AG09319 (cell line): ENCODE data around the gene KNDC1.
"Not testable (repeated sequence)": the region's sequence is repeated elsewhere in the genome, so short reads cannot be mapped to it uniquely, and the experiment has no call there.

Source experiments
- DNase-seq: peaks from one replicate; pipeline ENCODE4 v3.0.0-alpha.2; 2010; ENCODE audit warnings: low read depth; ENCODE audit errors: extremely low read depth
- TF ChIP-seq, protein P1 (sequence below): IDR thresholded peaks from 2 replicates; pipeline ENCODE4 v1.5.1; 2011; ENCODE audit warnings: low read depth, mild to moderate bottlenecking, inconsistent platforms, low read length, moderate library complexity

Gene KNDC1

DNA sequence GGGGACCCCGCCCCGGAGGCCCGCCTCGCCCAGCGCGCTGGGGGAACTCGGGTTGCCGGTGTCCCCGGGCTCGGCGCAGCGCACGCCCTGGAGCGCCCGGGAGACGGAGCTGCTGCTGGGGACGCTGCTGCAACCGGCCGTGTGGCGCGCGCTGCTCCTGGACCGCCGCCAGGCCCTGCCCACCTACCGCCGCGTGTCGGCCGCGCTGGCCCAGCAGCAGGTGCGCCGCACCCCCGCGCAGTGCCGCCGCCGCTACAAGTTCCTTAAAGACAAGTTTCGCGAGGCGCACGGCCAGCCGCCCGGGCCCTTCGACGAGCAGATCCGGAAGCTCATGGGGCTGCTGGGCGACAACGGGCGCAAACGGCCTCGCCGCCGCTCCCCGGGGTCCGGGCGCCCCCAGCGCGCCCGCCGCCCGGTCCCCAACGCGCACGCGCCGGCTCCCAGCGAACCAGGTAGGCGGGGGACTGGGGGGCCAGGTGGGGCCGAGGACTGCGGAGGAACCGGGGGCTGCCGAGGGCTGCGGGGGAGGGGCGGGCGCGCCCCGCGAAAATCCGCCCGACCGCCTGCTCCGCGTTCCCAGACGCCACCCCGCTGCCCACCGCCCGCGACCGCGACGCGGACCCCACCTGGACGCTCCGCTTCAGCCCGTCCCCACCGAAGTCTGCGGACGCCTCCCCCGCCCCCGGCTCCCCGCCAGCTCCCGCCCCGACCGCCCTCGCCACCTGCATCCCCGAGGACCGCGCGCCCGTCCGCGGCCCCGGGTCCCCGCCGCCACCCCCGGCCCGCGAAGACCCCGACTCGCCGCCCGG lies 70.6 kb downstream of the KNDC1 start:
- no peak for DNase-seq
- TF ChIP-seq, protein P1, sequence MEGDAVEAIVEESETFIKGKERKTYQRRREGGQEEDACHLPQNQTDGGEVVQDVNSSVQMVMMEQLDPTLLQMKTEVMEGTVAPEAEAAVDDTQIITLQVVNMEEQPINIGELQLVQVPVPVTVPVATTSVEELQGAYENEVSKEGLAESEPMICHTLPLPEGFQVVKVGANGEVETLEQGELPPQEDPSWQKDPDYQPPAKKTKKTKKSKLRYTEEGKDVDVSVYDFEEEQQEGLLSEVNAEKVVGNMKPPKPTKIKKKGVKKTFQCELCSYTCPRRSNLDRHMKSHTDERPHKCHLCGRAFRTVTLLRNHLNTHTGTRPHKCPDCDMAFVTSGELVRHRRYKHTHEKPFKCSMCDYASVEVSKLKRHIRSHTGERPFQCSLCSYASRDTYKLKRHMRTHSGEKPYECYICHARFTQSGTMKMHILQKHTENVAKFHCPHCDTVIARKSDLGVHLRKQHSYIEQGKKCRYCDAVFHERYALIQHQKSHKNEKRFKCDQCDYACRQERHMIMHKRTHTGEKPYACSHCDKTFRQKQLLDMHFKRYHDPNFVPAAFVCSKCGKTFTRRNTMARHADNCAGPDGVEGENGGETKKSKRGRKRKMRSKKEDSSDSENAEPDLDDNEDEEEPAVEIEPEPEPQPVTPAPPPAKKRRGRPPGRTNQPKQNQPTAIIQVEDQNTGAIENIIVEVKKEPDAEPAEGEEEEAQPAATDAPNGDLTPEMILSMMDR = no peak

DNA sequence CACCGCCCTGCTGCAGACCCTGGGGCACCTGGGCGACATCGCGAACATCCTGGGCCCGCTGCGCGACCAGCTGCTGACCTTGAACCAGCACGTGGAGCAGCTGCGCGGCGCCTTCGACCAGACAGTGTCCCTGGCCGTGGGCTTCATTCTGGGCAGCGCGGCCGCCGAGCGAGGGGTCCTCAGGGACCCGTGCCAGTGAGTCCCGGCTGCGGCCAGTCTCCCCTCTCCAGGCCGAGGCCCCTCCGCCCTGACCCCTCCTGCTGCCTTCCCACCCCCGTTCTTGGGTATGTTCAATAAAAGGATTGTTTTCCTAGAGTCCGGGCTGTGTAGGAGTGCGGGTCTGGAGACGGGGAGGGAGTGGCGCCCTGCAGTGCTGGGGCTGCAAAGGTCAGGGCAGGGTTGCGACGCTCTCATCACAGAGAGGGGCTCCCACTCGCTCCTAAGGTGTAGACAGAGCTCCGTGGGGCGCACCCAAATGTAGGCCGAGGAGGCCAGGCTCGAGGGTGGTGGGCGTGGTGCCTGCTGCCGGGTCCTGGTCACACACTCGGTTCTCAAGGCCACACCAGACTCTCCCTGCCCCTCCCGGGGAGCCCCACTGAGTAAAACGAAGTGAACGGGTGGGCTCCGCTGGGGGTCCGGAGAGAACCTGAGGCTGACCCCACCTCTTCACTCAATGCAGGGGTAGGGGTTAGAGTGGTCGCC lies 71.4 kb downstream of the KNDC1 start:
- DNase-seq = no peak
- TF ChIP-seq, protein P1 = no peak

DNA sequence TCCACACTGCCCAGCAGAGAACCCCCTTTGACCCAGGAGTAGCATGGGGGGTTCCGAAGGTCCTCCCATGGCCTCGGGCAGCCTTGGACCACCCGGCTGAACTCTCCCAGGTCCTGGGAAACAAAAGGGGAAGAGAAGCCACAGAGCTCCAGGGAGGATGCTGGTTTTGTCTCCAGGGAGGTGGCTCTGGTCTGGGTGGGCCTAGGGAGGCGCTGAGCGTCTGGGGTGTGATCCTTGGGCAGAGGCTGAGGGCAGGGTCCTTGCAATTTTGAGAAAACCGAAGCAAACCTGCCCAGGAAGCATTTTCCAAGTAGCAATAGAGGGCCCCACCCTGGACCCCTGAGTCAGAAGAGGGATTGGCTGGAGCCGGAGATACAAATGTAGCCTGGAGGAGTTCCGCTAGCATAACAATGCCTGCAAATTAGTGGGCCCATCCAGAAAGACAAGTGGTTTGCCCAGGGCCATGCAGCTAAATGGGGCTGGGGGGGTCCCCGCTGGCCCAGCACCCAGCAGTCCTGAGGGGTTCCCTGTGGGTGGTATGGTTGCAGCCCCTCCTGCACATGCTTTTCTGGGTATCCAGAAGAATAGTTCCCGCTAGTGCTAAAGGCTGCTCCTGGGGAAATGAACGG lies 72.0 kb downstream of the KNDC1 start:
- TF ChIP-seq, protein P1 = no peak
- DNase-seq = no peak

DNA sequence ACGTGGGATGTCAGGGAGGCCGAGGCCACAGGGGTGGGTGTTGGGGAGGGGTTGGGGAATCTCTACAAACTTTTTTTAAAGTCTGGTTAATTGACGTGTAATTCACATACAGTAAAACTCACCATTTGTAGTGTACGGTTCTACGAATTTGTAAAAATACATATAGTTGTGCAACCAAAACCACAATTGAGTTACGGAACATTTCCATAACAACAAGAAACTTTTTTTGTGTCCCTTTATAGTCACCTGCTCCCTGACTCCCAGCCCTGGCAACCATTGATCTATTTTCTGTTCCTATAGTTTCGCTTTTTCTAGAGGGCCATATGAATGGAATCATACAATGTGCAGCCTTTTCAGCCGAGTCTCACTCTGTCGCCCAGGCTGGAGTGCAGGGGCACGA lies 74.8 kb downstream of the KNDC1 start:
- not testable (repeated sequence) for DNase-seq

DNA sequence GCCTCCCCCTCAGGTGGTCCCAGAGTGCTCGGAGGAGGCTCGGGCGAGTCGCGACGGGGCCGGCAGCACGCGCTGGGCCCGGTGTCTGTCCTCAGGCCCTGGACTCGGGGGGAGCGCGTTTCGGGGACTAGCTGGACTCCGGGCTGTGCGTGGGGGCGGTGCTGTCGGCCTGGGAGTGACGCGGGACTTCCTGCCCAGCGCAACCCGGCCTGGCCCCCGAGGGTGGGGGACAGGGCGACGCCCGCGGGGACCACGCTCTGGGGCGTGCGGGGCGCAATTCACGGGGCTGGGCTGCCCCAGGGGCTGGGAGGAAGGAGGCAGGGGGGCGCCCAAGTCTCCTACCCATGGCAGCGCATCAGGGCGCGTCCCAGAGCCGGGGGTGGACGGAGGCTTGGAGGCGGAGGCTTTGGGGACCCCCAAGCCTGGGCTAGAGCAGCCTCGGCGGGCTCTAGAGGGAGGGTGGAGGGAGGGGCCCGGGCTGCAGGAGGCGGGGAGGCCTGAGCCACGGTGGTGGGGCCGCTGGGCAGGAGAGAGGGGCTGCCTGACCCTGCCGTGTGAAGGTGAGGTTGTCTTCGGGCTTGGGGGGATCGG lies 75.3 kb downstream of the KNDC1 start:
- TF ChIP-seq, protein P1 = no peak
- no peak for DNase-seq

DNA sequence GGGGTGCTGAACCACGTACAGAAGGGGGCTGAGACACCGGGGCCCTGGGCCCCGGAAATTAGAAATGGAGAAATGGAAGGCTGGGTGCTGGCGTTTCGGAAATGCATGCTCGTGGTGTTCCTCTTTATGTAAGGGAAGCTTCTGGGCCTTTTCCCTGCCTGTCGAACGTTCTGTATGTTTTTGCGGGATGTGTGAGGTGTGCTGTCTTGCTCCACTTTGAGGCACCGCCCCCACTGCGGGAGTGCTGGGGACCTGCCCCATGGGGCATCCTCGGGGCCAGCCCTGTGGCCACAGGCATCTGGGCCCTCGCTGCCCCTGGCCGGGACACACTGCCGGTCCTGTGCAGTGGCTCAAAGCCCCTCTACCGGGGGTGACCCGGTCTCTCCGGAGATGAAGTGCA lies 75.9 kb downstream of the KNDC1 start:
- TF ChIP-seq, protein P1 = no peak
- DNase-seq = no peak

DNA sequence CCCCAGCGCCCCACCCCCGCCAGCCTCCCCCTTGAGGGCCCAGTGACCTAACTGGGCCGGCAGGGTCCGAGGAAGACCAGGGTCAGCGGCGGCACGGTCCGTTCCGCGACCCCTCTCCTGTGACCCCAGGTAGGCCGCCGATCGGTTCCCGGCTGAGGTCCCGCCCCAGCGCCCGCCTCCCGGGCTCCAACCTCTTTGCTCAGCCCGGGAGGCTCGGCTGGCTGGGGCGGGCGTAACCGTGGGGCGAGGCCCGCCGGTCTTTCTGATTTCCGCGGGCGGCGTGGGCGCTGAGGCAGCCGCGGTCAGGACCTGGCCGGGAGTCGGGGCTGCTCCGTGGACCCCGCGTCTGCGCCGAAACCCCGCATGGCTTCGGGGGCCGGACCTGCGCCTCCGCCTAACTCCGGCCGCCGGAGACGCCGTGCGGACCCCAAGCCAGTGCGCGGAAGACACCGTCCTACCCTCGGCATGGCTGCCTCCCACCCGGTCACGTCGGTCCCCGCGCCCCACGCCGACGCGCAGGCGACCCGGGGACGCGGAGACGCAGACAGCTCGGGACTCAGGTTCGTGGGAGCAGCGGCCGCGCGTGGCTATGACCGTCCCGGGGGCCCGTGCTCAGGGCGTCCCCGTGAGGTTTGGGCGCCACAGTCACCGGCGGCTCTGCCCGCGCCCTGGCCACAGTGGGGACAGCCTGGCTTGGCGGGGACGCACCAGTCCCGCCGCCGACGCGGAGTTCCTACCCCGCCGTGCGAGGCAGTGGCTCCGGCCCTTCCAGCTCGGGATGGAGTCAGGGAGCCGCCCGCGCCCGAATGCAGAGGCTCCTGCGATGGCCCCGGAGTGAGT lies 76.6 kb downstream of the KNDC1 start:
- no peak for DNase-seq

More for the DNA sequence above, 76.6 kb downstream of the KNDC1 start:
- TF ChIP-seq, protein P1 = no peak
